Activated CD8-positive, alpha-beta memory T cell treated with anti-CD3 and anti-CD28 coated beads for 1 hour (primary cell): ENCODE measurements around the gene SMIM30.

Experiments
- DNase-seq, 2 donors: peaks; one replicate each; pipeline ENCODE4 v3.0.0-alpha.2; 2020; ENCODE audit warnings: low read depth in 1 of 2; ENCODE audit errors: extremely low read depth in 1 of 2

SMIM30 gene

GRCh38 chr7:113109718-113110117, 8.6 kb downstream of the SMIM30 start:
- no peak for DNase-seq

DNA sequence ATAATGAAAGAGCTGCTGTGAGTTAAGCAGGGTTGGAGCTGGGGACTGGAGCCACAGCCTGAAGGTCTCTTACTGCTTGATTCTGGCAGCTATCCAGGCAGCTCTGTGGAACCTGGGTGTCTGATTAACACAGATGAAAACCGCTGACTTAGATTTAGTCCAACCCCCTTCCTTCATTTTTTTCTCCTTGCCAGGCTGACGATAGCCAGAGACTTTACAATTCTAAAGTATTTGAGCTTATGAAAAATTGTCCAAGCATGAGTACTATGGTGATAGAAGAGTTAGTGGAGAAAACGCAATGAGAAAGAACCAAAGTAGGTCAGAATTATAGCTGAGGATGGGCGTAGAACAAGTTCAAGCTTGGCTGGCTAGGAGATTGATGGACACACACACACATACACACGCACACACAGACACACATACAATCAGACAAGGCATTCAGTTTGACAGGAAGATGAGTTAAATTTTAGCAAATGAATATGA, 18.2 kb downstream of the SMIM30 start:
- no peak for DNase-seq

- DNase-seq = no peak
Measured at GRCh38 chr7:113099284-113099919, 19.0 kb downstream of the SMIM30 start.

- DNase-seq = no peak
Measured at GRCh38 chr7:113094517-113095249, 23.7 kb downstream of the SMIM30 start.

DNA sequence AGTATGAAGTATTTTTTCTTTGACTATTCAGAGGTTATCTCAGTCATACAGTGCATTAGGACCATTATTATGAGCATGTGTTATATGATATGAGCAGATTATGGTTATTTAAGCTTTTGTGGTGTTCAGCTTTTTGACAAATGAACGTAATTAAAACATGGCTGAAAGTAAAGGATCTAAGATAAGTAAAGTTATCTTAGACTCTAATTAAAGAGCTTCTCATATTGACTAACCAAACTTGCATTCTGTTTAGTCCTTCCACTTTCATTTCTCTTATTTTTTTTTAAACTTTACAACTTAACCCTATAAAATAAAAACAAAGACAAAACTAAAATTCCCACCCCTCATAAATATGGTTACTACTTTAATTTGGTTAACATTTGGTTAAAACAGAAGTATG, 24.8 kb downstream of the SMIM30 start:
- no peak for DNase-seq

- DNase-seq = no peak
Measured at GRCh38 chr7:113092762-113093161, 25.6 kb downstream of the SMIM30 start.

DNA sequence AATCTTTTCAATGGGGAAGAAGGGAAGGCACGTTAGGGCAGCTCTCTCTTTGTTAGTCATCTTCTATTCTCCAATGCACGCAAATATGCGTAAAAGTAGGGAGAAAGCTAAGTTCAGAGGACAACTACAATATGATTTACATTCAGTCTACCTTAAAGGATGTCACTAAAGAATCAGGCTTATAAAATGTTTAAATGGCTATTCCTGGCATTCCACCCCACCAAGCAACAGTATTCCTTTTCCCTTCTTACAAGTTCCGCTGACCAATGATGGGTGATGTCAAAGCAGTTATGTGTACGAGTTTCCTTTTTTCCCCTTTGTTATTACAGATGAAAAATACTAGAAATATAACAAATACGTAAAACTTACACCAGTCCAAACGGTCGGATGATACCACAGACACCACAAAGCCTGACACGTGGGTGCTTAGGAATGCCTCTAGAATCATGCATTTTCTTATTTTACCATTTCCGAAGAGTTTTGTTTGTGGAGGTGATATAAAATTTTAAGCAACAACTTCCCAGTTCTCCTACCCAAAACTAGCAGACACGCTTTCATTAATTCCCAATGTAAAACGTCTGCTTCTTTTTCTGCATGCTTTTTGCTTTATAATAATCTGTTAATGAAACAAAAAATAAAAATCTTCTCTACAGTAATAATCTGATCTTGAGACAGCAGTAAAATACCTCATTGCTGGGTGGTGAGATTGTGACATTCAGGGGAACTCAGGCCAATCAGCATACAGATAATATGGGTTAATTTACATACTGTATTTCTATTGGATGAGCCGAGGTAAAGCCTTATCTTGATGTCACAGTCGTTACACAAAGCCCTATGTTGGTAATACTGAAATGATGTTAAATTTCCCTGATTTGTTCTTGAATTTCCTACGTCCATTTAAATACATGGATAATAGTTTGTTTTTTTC, 31.0 kb downstream of the SMIM30 start:
- no peak for DNase-seq

DNA sequence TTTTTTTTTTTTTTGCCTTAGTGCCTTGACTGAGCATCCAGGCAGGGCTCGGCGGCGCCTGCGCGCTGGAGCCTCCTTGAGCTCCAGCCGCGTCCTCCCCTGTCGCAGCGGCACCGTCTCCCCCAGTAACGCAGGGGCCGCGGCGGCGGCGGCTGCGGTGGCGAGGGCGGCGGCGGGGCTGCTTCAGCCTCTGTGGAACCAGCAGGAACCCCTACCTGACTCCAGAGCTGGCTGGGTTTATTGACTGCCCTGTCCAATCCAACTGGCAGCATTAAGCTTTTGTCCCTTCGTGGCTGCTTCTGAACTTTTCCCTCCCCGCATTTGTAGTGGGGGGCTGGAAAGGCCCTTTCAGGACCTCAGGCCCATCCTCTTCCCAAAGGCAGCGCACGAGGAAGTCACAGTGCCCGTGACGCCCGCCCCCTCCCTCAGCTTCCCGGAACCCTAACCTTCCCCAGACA, 31.9 kb downstream of the SMIM30 start, which contains the start of gene GPR85:
TSS of gene GPR85 (minus strand) at position 397 of the 458 bp plus-strand sequence. CDS start 2,106 bp downstream, outside the sequence.
- no peak for DNase-seq

DNA sequence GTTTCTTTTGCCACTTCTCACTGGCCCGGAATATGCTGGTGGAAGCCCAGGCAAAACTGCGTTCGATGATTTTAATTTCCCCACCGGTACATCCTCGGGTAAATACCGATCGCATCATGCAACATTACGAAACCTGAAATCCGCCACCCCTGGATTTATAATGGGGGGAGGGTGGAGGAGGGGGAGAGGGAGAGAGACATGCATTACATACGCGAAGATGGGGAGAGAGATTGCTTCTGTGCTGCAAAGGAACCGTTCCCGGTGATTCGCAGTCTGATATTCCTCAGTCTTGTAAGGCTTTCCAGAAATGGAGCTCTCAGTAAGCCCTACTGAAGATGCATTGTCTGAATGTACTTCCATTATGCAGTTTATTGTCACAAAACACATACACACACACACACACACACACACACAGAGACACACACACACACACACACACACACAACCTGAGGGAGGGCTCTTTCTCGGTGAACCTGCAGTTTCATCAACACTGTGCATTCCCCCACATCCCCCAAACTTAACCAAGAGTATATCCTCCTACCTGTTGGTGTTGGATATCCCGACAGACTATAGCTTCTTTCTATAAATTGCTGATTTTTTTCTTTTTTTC, 32.5 kb downstream of the SMIM30 start:
- no peak for DNase-seq

DNA sequence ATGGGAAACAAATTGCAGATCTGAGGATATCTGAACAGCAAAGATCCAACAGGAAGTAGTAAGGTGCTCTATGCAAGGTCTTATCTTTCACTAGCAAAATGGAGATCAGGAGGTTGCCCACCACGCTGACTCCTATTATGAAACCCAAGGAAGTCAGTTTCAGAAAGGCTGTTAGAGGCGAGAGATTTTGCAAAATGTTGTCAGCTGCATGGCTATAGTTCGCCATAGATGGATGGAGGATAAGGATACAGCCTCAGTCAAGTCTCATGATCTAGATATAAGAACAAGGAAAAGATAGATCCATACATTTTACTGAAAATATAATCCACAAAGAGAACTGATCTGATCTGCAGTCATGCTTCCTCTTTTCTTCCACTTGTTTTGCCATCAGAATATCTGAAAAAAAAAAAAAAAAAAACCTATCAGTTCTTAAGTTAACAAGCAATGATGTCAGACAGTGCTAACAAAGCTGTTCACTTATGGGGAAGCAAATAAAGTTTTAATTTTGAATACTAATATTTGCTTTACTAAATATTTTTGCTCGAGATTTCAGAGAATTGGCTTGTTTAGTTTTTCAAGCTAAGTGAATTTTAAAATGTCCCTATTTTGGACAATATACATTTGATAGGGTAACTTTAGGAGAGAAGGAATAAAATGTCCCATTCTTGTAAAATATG, 33.7 kb downstream of the SMIM30 start:
- no peak for DNase-seq

- no peak for DNase-seq
Measured at GRCh38 chr7:113083816-113084495, 34.4 kb downstream of the SMIM30 start.

DNA sequence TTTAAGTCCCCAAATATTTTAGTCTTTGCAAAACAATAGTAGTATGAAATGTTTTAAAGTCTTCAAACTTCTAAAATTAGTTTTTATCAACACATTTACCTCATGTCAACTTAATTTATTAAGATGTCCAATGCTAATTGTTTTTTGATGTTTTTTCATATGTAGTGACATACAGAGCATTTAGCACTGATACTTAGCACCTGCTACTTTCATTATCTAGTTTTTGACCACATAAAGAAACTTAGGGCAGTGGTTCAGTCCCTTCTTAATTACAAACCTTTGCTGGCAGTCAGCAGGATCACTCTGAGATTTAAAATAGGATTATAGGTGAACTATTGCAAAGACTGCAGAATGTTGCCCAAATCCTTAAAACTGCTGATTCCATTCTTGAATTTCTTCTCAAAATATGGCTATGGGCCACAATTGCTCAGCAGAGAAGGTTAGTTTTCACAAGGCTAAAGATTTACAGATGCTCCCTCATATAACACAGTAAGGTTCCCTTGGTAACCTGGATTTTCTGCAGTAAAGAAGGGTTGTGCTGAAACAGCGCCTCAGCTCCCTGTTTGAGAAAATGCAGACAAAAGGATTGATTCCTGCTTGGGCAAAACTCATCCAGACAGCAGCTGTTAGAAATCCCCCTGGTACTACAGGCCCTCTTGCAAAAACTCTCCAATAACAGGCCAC, 35.1 kb downstream of the SMIM30 start:
- no peak for DNase-seq

GRCh38 chr7:113078331-113078730, 40.0 kb downstream of the SMIM30 start:
- no peak for DNase-seq

- no peak for DNase-seq
Measured at GRCh38 chr7:113076703-113077102, 41.7 kb downstream of the SMIM30 start.

DNA sequence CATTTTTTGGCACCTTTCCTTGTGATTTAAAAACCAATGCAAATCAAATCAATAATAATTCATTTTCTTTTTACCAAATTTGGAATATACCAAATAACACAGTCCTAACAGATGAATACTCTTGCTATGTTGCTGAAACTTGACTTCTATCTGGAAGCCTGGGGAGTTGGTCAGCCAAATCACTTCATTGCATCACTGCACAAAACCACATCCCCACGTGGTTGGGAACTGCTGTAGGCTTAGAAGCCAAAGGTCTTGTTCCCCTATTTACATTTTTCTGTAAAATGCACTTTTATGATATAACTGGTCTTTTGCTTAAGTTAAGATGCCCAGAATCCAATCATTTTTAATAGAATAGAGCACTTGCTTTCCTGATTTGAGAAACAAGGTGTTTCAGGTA, 46.9 kb downstream of the SMIM30 start:
- DNase-seq = no peak
